DMS53 treated with DMSO at 0.1 percent for 48 hours (cell line): Measurements from ENCODE around the gene SUSD1.
"Not testable (repeated sequence)": the region's sequence is repeated elsewhere in the genome, so short reads cannot be mapped to it uniquely, and the experiment has no call there.

Experiments used
- DNase-seq: peaks from one replicate; lab custom pipeline; 2025; ENCODE audit not compliant: unreplicated experiment; lab: John Stamatoyannopoulos, UW

Gene SUSD1

DNA sequence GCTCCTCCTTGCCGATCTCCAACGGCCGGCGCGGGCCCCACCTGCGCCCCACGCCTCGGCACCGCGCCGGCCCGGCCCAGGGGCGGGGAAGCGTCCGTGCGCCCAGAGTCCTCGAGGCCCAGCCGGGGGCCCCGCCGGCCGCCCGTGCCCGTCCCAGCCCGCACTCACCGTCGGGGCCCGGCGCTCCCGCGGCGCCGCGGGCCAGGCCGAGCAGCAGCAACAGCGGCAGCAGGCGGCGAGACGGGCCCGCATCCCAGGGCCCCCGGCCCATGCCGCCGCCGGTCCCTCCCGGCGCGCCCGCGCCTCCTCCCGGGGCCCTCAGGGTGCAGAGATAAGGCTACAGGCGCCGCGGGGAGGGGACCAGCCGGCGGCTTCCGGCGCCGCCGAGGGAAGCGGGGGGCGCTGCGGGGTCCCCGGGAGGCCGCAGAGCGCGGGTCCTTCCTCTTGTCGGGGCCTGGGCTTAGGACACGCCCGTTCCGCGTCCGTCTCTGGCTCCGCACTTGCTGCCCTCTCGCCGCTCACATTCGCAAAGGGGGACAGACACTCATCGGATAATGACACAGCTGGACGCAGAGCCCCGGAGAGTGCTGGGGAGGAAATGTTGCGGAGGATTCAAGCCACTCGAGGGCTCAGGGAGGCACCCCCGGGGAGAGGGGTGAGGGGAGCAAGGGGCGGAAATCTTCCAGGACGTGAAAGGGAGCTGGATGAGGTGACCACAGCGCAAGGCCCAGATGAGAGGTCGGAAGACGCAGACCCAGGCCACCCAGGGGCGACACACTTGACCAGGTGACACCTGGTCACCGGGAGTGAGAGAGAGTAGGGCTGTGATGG, at the start of gene SUSD1:
Gene SUSD1, minus strand, starts transcription at position 333 of the 831 bp plus-strand sequence. Its CDS starts 62 bp downstream, at position 271.
- DNase-seq, result no peak

GRCh38 chr9:112224401-112225289, 49.5 kb upstream of the SUSD1 start:
- no peak for DNase-seq

GRCh38 chr9:112218908-112219307, 43.8 kb upstream of the SUSD1 start:
- DNase-seq, result no peak

GRCh38 chr9:112212926-112213325, 37.8 kb upstream of the SUSD1 start:
- DNase-seq, result no peak

- DNase-seq, result no peak
These were observed 32.4 kb upstream of the SUSD1 start for GRCh38 chr9:112207451-112207850.

DNA sequence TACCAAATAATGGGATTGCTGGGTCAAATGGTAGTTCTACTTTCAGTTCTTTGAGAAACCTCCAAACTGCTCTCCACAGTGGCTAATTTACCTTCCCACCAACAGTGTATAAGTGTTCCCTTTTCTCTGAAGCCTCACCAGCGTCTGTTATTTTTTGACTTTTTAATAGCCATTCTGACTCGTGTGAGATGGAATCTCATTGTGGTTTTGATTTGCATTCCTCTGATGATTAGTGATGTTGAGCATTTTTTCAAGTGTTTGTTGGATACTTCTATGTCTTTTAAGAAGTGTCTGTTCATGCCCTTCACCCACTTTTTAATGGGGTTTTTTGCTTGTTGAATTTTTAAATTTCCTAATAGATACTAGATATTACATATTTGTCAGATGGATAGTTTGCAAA, 28.4 kb upstream of the SUSD1 start:
- no peak for DNase-seq

DNA sequence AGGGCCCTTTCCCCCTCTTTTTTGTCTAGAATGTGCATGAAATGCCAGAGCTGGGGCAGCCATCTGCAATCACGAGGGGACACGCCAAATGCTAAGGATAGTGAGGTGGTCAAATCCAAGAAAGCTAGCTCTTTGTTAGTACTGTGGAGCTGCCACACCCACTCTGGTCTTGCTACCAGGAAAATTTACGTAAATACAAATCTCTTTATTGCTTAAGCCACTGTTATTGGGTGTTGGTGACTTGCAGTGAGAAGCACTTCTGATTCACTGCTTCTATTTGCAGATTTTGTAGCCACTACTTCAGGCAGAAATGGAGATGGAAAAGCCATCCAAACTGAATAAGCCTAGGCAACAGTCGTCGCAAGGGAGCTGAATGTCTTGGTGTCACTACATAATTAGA, 25.6 kb upstream of the SUSD1 start:
- DNase-seq, result no peak

DNA sequence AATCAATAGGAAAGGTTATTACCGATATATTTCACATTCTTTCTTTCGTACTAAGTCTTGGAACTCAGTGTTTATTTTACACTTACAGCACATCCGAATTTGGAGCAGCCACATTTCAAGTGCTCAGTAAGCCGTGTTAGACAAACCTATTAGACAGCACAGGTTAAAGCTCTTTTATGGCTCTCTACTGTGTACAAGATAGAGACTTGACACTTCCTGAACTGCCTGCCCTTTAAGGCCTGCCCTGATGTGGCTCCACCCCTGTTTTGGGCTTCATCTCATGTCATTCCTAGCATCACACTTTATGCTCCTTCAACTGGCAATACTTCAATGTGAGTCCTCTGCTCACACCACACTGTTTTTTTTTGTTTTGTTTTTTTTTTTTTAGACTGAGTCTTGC, 23.5 kb upstream of the SUSD1 start:
- DNase-seq, result no peak

DNA sequence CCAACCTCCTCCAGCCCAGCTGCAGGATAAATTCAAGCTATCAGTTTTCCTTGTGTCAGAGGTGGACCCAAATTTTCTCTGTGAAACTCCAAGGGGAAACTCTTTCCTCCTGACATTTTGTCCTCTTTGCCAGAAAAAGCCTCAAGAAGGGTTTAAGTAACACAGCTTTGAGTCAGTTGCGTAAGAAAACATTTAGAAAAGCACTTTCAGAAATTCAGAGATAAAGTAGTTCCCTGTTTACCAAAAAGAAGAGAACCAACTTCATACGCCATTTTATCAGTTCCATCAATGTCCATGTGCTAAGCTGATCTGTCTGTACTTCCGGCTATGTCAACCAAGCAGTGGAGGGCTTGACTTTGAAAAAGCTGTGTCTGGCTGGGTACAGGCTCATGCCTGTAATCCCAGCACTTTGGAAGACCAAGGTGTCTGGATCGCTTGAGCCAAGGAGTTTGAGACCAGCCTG, 19.9 kb upstream of the SUSD1 start:
- no peak for DNase-seq

DNA sequence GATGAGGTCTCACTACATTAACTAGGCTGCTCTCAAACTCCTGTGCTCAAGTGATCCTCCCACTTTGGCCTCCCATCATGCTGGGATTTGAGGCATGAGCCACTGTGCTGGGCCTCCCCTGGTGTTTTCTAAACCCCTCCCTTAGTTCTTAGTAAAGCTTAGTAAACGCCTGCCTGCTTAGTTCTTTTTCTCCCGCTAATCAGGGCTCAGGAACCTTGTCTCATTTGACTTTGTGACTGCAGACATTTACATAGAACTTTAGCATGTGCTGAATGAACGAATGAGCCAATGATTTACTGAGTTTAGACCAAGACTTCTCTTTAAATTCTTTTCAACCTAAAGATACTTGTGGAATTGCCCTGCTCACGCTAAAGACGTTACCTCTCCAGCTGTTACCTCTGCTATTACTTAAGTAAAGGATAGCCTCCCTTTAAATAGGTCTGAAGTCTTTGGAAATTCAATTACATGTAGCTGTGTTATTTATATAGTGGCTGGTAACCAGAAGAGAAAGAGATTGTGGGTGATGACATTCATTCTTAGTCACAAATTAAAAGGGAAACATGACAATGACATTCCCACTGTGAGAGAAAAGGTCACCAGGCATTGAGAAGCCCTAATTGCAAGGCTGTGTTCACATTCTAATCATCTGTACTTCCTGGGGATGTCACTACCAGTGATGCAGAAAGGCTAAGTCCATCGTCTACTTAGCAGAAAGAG, 18.6 kb upstream of the SUSD1 start:
- no peak for DNase-seq

DNA sequence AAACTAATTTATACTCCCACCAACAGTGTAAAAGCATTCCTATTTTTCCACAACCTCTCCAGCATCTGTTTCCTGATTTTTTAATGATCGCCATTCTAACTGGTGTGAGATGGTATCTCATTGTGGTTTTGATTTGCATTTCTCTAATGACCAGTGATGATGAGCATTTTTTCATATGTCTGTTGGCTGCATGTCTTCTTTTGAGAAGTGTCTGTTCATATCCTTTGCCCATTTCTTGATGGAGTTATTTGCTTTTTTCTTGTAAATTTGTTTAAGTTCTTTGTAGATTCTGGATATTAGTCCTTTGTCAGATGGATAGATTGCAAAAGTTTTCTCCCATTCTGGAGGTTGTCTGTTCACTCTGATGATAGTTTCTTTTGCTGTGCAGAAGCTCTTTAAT, 15.2 kb upstream of the SUSD1 start:
- DNase-seq, result not testable (repeated sequence)

- no peak for DNase-seq
These were observed 13.8 kb upstream of the SUSD1 start for GRCh38 chr9:112188884-112189283.

DNA sequence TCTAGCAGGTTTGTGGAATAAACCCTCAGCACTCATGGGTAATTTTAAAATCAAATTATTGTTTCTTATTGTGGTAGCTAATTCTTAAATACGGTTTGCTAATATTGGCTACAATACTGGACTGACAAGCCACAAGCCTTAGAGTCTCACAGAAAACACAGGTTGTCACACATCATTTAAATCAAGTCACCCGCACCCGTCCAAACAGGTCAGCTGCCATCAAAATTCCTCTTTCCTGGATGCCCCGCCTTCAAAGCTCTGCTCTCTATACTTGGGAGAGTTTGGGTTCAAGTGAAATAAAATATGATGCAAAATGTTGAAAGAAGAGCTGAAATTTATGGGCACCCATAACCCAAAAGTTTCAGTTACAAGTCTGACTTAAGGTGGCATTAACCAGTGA, 12.3 kb upstream of the SUSD1 start:
- DNase-seq, result no peak

GRCh38 chr9:112186695-112187094, 11.6 kb upstream of the SUSD1 start:
- no peak for DNase-seq

- DNase-seq, result no peak
These were observed 9.8 kb upstream of the SUSD1 start for GRCh38 chr9:112184946-112185345.

DNA sequence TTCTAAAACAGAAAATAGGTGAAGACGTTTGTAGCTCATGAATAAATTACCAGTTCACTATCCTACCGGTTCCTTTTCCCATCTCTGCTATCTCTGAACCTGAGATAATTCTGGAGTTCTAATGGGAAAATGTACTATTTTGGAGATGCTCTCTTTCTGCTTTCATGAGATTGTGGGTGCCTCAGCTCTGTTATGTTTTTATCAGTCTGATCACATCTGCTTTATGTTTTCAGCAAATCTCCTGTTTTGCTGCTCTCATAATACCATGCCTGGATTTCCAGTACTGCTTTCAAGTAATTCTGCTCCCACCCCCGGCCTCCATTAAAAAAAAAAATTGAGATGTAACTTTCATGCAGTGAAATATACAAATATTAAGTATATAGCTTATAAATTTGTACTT, 9.1 kb upstream of the SUSD1 start:
- no peak for DNase-seq

DNA sequence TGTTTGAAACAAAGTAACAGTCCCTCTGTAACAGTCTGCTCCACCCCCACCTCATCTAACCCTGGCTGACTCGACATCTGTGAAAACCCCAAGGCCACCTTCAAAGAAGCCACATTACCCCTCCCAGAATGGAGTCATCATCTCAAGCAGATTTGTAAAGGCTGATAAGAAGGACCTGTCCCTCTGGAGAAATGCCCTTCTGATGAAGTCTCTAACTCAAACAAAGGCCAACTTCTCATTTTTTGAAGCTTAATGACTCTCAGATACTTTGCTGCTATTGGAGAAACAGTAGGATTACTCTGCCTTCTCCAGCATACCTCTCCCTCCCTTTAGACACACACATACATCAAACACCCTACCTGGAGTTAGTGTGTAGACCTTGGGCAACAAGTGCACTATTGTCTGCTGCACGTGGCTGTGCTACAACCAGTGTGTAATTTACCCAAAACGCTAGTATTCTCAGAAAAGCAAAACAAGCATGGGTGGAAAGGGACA, 5.3 kb upstream of the SUSD1 start:
- no peak for DNase-seq

DNA sequence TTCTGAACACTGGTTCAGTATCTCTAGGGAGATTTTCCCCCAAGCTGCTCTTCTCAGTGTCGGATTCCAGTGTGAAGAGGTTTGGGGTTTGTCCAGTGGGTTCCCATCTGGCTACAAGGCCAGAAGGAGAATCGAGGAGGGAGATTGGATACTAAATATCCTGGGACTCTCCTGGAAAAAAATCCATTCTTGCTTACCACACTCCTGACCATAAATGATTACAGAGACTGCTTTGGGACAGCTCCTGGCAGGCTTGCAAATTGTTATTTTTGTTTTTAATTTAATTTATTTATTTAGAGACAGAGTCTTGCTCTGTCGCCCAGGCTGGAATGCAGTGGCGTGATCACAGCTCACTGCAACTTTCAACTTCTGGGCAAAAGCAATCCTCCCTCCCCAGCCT, 4.7 kb upstream of the SUSD1 start:
- DNase-seq, result no peak

- no peak for DNase-seq
These were observed 1.4 kb upstream of the SUSD1 start for GRCh38 chr9:112176524-112176923.

DNA sequence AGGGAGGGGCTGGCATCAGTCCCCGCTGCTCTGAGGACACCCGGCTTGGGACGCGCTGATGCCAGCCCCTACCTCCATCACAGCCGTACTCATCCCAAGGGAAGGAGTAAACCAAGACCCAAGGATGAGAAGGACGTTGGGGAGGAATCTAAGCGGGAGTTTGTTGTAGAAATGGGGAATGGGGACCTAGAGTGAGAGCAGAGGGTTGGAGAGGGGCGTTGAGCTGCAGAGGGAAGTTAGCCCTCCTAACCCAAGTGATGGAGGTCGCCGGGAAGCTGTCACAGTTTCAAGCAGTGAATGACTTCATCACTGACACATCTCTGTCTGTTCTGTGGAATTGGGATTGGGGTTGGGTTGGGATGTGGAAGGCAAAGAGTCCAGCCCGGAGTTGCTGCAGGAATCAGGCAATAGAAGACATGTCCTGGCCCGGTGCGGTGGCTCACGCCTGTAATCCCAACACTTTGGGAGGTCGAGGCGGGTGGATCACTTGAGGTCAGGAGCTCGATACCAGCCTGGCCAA, 759 bp upstream of the SUSD1 start:
- no peak for DNase-seq
